Activated naive CD4-positive, alpha-beta T cell treated with anti-CD3 and anti-CD28 coated beads, Interleukin-2, amount 50 U/mL, for 24 hours (primary cell): ENCODE data around the gene STAP2.

Source experiments
- H3K27ac Mint-ChIP-seq: one replicate; pipeline ENCODE4 v1.8.0; 2021; ENCODE audit warnings: mild to moderate bottlenecking, mixed read lengths
- H3K27me3 Mint-ChIP-seq: one replicate; pipeline ENCODE4 v1.8.0; 2021; ENCODE audit warnings: mixed read lengths
- H3K36me3 Mint-ChIP-seq: one replicate; pipeline ENCODE4 v1.8.0; 2021; ENCODE audit warnings: mixed read lengths
- H3K4me1 Mint-ChIP-seq: one replicate; pipeline ENCODE4 v1.8.0; 2021; ENCODE audit warnings: mixed read lengths
- H3K4me3 Mint-ChIP-seq: one replicate; pipeline ENCODE4 v1.8.0; 2021; ENCODE audit warnings: mild to moderate bottlenecking, mixed read lengths
- H3K9me3 Mint-ChIP-seq: one replicate; pipeline ENCODE4 v1.8.0; 2021; ENCODE audit warnings: mixed read lengths

STAP2 gene

DNA sequence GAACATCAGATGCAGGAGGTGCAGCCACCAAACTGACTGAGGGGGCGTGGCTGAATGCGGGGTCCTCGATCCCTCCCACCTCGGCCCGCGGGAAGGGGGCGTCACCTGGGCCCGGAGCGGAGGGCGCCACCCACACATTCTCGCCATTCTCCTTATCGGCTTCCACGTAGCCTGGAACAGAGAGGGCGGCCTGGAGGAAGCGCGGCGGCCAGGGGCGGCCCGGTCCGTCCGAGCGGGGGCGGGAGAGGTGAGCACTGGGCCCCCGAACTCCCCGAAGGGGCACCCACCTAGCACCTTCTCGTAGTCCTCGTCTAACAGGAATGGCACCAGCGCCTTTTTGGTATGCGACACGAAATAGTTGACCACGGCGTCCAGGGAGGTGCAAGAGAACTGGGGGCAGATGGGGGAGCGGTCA is 11.8 kb downstream of the STAP2 start:
- Mint-ChIP-seq H3K4me3 (peak overlapping the region; percentile 86), H3K9me3 (no peaks in the 10 kb centered on the region), H3K36me3 (no peaks in the 10 kb centered on the region), H3K27ac (no peak overlapping the region), H3K4me1 (peaks cover 17% of the 10 kb centered on the region), H3K27me3 (no peaks in the 10 kb centered on the region)

DNA sequence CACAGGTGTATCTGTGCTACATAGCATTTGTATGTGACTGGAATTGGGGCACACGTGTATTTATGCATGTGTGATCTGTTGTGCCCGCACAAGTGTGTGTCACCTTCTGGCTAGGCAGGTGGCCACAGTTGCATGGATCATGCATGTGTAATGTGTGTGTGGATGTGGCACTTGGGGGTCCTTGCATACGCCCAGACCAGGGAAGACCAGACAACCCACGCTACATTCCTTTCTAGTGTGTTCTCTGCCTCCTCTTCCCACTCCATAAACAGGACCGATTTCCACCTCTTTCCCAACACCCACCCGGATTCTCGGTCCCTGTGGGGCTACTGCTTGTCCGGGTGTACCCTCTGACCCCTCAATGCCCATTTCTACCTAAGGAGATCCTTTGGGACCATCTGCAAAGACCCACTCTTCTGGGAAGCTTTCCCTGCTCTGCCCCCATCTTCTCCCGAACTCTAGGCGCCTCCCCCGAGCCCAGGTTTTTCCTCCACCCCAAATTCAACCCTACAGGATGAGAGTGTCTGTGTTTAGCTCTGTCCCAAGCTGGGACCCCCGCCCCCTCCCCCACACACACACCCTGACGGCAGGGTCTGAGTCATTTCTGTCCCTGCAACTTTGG is 12.3 kb downstream of the STAP2 start:
- peak overlapping the region; percentile 74 for H3K4me3 Mint-ChIP-seq
- H3K9me3 Mint-ChIP-seq = no peaks in the 10 kb centered on the region
- no peaks in the 10 kb centered on the region for H3K27me3 Mint-ChIP-seq
- peak overlapping the region; percentile 62 for H3K27ac Mint-ChIP-seq
- H3K4me1 Mint-ChIP-seq = peaks cover 17% of the 10 kb centered on the region
- H3K36me3 Mint-ChIP-seq = no peaks in the 10 kb centered on the region

DNA sequence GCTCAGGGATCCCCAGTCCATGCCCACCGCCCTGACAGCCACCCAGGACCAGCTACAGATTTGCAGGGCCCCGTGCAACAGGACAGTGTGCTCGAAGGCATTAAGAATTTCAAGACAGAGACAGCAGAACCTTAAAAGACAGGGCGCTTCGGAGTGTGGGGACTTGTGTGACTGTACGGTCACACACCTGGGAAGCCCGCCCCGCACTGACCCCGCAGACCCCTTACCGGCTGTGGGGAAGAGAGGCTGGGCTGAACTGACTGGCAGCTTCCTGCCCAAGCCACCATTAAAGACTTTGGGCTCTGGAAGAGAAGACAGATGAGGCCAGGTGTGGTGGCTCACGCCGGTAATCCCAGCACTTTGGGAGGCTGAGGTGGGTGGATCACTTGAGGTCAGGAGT is 14.4 kb downstream of the STAP2 start:
- no peak overlapping the region for H3K27ac Mint-ChIP-seq
- no peaks in the 10 kb centered on the region for H3K36me3 Mint-ChIP-seq
- H3K4me3 Mint-ChIP-seq = no peak overlapping the region
- H3K27me3 Mint-ChIP-seq = no peaks in the 10 kb centered on the region
- H3K4me1 Mint-ChIP-seq = peaks cover 18% of the 10 kb centered on the region
- H3K9me3 Mint-ChIP-seq = no peaks in the 10 kb centered on the region

DNA sequence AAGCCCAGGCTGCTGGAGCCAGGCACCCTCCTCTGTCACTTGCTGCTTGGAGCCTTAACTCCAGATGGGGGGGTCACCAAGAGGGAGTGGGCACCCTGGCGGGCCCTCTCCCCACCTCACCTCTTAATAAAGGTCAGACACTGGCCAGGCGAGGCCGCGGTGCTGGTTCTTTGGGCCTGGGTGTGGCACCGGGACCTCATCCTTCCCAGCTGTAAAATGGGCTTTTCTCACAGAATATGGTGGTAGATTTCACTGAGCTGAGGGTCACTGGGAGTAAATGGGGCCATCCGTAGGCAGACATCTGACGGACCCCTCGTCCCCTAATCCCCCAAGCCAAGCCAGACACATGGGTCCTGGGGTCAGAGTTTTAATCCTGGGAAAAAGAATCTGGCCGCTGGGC is 14.9 kb downstream of the STAP2 start:
- no peaks in the 10 kb centered on the region for H3K36me3 Mint-ChIP-seq
- no peaks in the 10 kb centered on the region for H3K27me3 Mint-ChIP-seq
- H3K4me1 Mint-ChIP-seq = peaks cover 21% of the 10 kb centered on the region
- H3K4me3 Mint-ChIP-seq = no peak overlapping the region
- H3K9me3 Mint-ChIP-seq = no peaks in the 10 kb centered on the region
- no peak overlapping the region for H3K27ac Mint-ChIP-seq

DNA sequence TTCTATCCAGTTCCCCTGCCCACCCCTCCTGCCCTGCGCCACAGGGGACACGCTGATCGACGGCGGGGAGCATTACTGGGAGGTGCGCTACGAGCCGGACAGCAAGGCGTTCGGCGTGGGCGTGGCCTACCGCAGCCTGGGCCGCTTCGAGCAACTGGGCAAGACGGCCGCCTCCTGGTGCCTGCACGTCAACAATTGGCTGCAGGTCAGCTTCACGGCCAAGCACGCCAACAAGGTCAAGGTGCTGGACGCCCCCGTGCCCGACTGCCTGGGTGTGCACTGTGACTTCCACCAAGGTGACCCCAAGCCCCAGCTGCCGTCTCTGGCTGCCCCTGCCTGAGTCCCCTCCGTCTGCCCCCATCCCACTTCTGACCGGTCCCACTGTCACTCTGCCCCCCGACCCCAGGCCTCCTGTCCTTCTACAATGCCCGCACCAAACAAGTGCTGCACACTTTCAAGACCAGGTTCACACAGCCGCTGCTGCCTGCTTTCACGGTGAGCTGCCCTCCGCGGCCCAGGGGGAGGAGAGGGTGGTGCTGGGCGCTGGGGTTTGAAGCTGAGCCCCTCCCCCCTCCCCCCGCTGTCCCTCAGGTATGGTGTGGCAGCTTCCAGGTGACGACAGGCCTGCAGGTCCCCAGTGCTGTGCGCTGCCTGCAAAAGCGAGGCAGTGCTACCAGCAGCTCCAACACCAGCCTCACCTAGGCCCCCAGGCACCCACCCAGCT is 15.5 kb downstream of the STAP2 start:
- Mint-ChIP-seq H3K27me3 (no peaks in the 10 kb centered on the region), H3K36me3 (no peaks in the 10 kb centered on the region), H3K27ac (no peak overlapping the region), H3K9me3 (no peaks in the 10 kb centered on the region), H3K4me3 (no peak overlapping the region), H3K4me1 (peaks cover 21% of the 10 kb centered on the region)

DNA sequence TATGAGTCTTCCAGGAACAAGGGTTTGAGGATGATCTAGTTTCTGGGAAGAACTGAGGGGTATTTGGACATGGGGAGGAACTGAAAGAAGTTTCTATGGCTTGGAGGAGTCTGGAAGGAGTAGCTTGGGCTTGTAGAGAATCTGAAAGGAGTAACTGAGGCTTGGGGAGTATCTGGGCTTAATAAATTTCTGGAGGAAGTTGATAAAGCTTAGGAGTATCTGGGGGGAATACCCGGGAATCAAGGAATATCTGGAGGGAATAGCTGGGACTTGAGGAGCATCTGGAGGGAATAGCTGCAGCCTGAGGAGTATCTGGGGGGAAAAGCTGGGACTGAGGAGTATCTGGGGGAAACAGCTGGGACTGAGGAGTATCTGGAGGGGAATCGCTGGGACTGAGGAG is 18.2 kb downstream of the STAP2 start:
- Mint-ChIP-seq H3K27me3 (no peaks in the 10 kb centered on the region), H3K27ac (no peak overlapping the region), H3K9me3 (no peaks in the 10 kb centered on the region), H3K36me3 (no peaks in the 10 kb centered on the region), H3K4me3 (no peak overlapping the region), H3K4me1 (peaks cover 3% of the 10 kb centered on the region)

DNA sequence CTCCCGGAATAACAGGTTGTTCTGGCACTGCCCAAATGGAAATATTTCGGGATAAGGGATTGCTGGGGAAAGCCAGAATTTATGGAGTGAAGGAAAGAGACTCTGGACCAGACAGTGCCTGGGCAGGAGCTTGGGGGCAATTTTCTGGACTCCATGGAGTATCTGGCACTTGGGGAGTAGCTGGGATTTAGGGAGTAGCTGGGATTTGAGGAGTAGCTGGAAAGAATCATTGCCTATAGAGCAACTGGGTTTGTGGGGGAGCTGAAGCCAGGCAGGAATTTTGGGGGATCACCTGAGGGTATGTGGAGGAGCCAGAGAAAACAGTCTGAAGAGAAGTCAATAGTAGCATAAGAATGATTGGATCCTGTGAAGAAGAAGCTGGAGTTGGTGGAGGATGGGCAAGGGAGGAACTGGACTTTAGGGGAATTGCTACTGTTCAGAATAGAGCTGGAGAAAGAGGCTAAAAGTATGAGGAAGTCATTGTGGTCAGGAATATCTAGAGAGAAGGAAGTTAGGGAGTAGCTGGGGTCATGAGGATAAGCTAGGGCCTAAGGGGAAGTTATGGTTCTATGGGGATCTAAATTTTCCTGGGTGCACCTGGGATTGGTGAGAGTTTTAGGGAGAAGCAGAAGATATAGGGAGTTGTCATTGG is 19.4 kb downstream of the STAP2 start:
- Mint-ChIP-seq H3K27ac (peak overlapping the region; percentile 39), H3K4me1 (peaks cover 3% of the 10 kb centered on the region), H3K27me3 (no peaks in the 10 kb centered on the region), H3K36me3 (no peaks in the 10 kb centered on the region), H3K9me3 (no peaks in the 10 kb centered on the region), H3K4me3 (no peak overlapping the region)

DNA sequence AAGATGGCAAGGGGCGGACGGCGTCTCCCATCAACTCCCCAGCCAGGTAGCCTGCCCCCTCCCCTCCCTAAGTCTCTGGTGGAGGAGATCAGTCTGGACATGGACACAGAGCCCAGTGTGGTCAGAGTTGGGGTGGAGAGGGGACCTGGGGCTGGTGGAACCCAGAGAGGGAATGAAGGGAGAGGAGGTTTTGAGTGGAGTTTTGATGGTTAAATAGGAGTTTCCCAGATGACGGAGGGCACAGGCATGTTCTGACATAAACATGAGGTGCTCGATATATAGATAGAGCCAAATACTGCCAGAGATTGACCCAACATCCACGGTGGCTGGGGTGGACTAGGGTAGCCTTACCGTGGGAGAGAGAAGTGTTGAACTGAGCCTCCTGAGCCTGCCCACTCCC is 20.2 kb downstream of the STAP2 start:
- Mint-ChIP-seq H3K9me3 (no peaks in the 10 kb centered on the region), H3K36me3 (no peaks in the 10 kb centered on the region), H3K27me3 (no peaks in the 10 kb centered on the region), H3K4me1 (peaks cover 3% of the 10 kb centered on the region), H3K27ac (no peak overlapping the region), H3K4me3 (no peak overlapping the region)

DNA sequence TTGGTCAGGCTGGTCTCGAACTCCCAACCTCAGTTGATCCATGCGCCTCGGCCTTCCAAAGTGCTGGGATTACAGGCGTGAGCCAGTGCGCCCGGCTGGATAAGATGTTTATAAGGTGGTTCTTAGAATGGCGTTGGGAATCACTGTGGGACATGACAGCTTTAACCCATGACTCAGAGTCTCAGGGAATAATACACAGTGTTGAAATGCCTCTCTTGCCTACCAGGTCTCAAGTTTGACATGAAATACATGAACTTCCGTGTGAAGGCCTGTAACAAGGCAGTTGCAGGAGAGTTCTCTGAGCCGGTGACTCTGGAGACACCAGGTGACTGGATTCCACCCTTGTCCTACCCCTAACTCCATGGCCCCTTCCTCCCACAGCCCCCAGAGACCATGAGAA is 21.7 kb downstream of the STAP2 start:
- H3K27ac Mint-ChIP-seq = no peak overlapping the region

DNA sequence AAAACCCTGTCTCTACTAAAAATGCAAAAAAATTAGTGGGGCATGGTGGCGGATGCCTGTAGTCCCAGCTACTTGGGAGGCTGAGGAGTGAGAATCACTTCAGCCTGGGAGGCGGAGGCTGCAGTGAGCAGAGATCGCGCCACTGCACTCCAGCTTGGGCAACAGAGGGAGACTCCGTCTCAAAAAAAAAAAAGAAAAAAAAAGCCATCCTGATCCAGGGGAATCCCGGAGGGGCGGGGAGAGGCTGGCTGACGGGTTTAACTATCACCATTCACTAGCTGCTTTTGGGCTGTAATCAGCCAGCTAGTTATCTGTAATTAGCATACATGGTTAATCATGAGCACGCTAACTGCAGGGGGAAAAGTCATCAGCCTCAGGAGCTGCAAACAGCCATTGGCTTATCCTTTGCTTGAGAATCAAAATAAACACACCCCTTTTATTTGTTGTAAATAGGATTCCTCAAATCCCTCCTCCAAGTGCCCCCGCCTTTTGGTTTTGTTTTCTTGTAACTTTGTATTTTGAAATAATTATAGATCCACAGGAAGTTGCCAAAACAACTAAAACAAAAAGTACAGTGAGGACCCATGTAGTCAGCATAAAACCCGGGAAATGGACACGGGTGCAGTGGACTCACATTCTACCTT is 24.7 kb downstream of the STAP2 start:
- no peaks in the 10 kb centered on the region for H3K9me3 Mint-ChIP-seq
- no peaks in the 10 kb centered on the region for H3K27me3 Mint-ChIP-seq
- H3K4me3 Mint-ChIP-seq = no peak overlapping the region
- H3K36me3 Mint-ChIP-seq = no peaks in the 10 kb centered on the region
- no peak overlapping the region for H3K27ac Mint-ChIP-seq
- H3K4me1 Mint-ChIP-seq = peaks cover under 1% of the 10 kb centered on the region

More for the DNA sequence above, 21.7 kb downstream of the STAP2 start:
- H3K27me3 Mint-ChIP-seq = no peaks in the 10 kb centered on the region
- H3K4me3 Mint-ChIP-seq = no peak overlapping the region
- peaks cover 3% of the 10 kb centered on the region for H3K4me1 Mint-ChIP-seq
- H3K36me3 Mint-ChIP-seq = no peaks in the 10 kb centered on the region
- no peaks in the 10 kb centered on the region for H3K9me3 Mint-ChIP-seq

DNA sequence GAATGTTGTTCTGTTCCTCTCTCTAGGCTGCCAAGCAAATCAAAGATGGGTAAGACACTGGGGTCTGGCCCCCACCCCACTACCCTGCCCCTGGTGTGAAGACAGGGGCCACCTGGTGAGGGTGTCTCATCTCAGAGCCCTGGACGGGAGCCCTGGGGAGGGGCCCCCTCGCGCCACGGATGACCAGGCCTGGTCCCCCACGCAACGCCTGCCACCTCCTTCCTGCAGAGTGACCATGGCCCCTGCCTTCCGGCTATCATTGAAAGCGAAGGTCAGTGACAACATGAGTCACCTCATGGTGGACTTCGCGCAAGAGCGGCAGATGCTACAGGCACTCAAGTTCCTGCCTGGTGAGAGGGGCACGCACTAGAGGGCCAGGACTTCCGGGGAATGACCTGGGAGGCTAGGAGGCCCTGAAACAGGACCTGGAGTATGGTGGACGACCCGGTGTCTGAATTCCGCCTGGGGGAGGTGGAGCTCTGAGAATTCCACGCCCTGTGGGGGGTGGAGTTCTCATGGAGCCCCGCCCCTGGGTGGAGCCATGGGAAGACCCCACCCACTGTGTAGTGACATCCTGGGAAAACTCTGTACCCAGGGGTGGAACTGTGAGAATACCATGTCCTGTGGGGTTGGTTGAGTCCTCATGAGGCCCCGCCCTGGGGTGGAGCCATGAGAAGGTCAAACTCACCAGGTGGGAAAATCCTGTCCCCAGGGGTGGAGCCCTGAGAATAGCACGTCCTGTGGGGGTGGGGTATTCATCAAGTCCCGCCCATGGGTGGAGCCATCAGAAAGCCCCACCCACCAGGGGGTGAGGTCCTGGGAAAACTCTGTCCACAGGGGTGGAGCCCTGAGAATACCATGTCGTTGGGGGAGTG is 28.1 kb downstream of the STAP2 start:
- H3K4me3 Mint-ChIP-seq = no peak overlapping the region
- H3K4me1 Mint-ChIP-seq = no peaks in the 10 kb centered on the region
- no peaks in the 10 kb centered on the region for H3K36me3 Mint-ChIP-seq
- H3K9me3 Mint-ChIP-seq = no peaks in the 10 kb centered on the region
- H3K27me3 Mint-ChIP-seq = no peaks in the 10 kb centered on the region
- no peak overlapping the region for H3K27ac Mint-ChIP-seq

DNA sequence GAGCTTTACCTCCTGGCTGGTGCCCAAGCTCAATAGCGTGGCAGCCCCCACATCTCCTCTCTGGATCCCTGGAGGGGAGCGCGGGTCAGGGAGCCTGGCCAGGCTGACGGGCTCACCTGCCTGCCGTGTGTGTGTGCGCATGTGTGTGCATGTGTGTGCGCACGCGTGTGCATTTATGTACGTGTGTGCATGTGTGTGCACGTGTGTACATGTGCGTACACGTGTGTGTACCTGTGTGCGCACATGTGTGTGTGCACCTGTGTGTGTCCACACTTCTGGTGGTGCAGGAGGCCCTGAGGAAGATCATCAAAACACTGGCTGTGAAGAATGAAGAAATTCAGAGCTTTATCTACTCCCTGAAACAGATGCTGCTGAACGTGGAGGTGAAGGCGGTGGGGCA is 33.0 kb downstream of the STAP2 start:
- Mint-ChIP-seq H3K27ac (no peak overlapping the region), H3K4me1 (peaks cover 26% of the 10 kb centered on the region), H3K27me3 (no peaks in the 10 kb centered on the region), H3K36me3 (no peaks in the 10 kb centered on the region), H3K9me3 (no peaks in the 10 kb centered on the region), H3K4me3 (peak overlapping the region; percentile 49)

DNA sequence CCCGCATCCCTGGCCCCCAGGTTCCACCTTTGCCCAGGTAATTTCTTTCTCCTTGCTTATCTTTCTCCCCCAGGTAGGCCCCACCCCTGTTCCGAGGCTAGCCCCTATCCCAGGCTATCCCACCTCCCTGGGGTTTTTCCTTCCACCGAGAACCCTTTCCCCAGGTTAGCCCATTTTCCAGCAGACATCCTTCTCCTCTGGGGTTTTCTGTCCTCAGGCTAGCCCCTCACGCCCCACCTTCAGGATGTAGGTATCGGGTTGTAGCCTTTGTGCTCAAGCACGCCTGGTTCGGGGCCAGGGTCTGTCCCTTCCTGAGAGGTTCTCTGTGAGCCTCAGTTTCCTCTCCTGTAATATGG is 33.4 kb downstream of the STAP2 start:
- H3K4me3 Mint-ChIP-seq = peak overlapping the region; percentile 49
- no peak overlapping the region for H3K27ac Mint-ChIP-seq
- H3K36me3 Mint-ChIP-seq = no peaks in the 10 kb centered on the region
- no peaks in the 10 kb centered on the region for H3K9me3 Mint-ChIP-seq
- no peaks in the 10 kb centered on the region for H3K27me3 Mint-ChIP-seq
- H3K4me1 Mint-ChIP-seq = peaks cover 30% of the 10 kb centered on the region

DNA sequence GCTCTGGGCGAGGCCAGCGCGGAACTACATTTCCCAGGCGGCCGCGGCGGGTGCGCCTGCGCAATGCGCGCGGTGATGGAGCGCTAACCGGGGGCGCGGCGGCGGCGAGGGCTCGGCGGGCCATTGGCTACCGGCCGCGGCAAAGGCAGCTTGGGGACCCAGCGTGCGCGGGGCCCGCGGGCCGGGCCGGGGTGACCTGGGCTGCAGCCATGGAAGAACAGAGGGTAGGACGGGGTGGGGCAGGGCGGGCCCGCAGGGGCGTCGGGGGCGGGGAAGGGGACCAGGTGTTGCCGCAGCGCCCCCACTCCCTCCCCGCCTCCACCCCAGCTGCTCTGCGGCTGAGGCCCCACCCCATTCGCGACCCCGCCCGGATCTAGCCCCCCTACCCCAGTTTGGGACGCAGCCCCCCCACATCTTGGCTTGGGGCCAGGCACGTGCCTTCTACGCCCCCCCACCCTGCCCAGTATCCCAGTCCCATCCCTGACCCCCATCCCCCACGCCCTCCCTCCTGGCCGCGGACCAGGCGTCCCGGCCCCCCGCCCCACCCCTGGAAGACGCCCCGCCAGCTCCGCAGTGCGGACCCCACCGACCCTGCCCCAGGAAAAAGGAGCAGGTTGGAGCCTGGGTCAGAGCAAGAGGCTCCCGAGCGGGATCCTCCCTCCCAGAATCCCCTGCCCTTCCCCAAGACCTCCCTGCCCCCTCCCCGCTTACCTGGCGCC is 33.9 kb downstream of the STAP2 start, which contains the start of gene FSD1:
FSD1 (plus strand) TSS at position 61 of the 719 bp plus-strand sequence; CDS start at position 210, 149 bp downstream.
- Mint-ChIP-seq H3K9me3 (no peaks in the 10 kb centered on the region), H3K4me3 (peak within 1 kb of the TSS; percentile 80)

More for the DNA sequence above, 33.9 kb downstream of the STAP2 start, which contains the start of gene FSD1:
- peaks cover 30% of the 10 kb centered on the region for H3K4me1 Mint-ChIP-seq
- no peaks in the 10 kb centered on the region for H3K36me3 Mint-ChIP-seq
- no peaks in the 10 kb centered on the region for H3K27me3 Mint-ChIP-seq
- H3K27ac Mint-ChIP-seq = no peak within 1 kb of the TSS
